HUES6 (cell line): Measurements from ENCODE around the gene PHF24.

Source experiments
- H3K27ac ChIP-seq: 2 replicates; pipeline ENCODE4 v1.7.0; 2013; ENCODE audit warnings: low read depth, mild to moderate bottlenecking, low read length, inconsistent platforms
- H3K27me3 ChIP-seq: 2 replicates; pipeline ENCODE4 v1.6.1; 2013; ENCODE audit warnings: low read length; ENCODE audit not compliant: control insufficient read depth, insufficient read depth
- H3K36me3 ChIP-seq: 2 replicates; pipeline ENCODE4 v1.6.1; 2013; ENCODE audit warnings: low read length; ENCODE audit not compliant: control insufficient read depth, insufficient read depth
- H3K4me1 ChIP-seq: 2 replicates; pipeline ENCODE4 v1.6.1; 2013; ENCODE audit warnings: low read length; ENCODE audit not compliant: control insufficient read depth, insufficient read depth
- H3K4me3 ChIP-seq: 2 replicates; pipeline ENCODE4 v1.5.1; 2013; ENCODE audit warnings: low read depth, low read length
- H3K9ac ChIP-seq: one replicate; pipeline ENCODE4 v1.6.1; 2013; ENCODE audit warnings: mild to moderate bottlenecking, low read length
- H3K9me3 ChIP-seq: 2 replicates; pipeline ENCODE4 v1.6.1; 2013; ENCODE audit warnings: low read depth, low read length; ENCODE audit not compliant: control insufficient read depth, insufficient read depth

Gene PHF24

GRCh38 chr9:34992376-34992951, 34.4 kb downstream of the PHF24 start:
- Histone ChIP-seq H3K27me3 (no peaks in the 10 kb centered on the region), H3K9ac (peak overlapping the region; percentile 83), H3K27ac (peak overlapping the region; percentile 88), H3K4me1 (peaks cover 60% of the 10 kb centered on the region), H3K36me3 (peaks cover 30% of the 10 kb centered on the region), H3K9me3 (no peaks in the 10 kb centered on the region), H3K4me3 (peak overlapping the region; percentile 42)

GRCh38 chr9:34993502-34994259, 35.6 kb downstream of the PHF24 start:
- H3K27ac ChIP-seq: peak overlapping the region; percentile 88

GRCh38 chr9:34994260-34994899, 36.3 kb downstream of the PHF24 start:
- peak overlapping the region; percentile 83 for H3K9ac ChIP-seq
- H3K27me3 ChIP-seq: no peaks in the 10 kb centered on the region
- H3K36me3 ChIP-seq: peaks cover 36% of the 10 kb centered on the region
- peak overlapping the region; percentile 88; the same call in 1 of the 2 replicates for H3K27ac ChIP-seq
- H3K4me3 ChIP-seq: peak overlapping the region; percentile 25; the same call in 1 of the 2 replicates
- peaks cover 61% of the 10 kb centered on the region for H3K4me1 ChIP-seq
- H3K9me3 ChIP-seq: no peaks in the 10 kb centered on the region

More at GRCh38 chr9:34993502-34994259, 35.6 kb downstream of the PHF24 start:
- peak overlapping the region; percentile 25; the same call in 1 of the 2 replicates for H3K4me3 ChIP-seq
- H3K27me3 ChIP-seq: no peaks in the 10 kb centered on the region
- peak overlapping the region; percentile 83 for H3K9ac ChIP-seq
- peaks cover 36% of the 10 kb centered on the region for H3K36me3 ChIP-seq
- no peaks in the 10 kb centered on the region for H3K9me3 ChIP-seq
- peaks cover 61% of the 10 kb centered on the region for H3K4me1 ChIP-seq

- peaks cover 36% of the 10 kb centered on the region for H3K36me3 ChIP-seq
- H3K27me3 ChIP-seq: no peaks in the 10 kb centered on the region
- H3K4me3 ChIP-seq: no peak overlapping the region; the same call in 1 of the 2 replicates
- H3K9ac ChIP-seq: peak overlapping the region; percentile 10
- H3K9me3 ChIP-seq: no peaks in the 10 kb centered on the region
- no peak overlapping the region; the same call in 1 of the 2 replicates for H3K27ac ChIP-seq
- H3K4me1 ChIP-seq: peaks cover 64% of the 10 kb centered on the region
Observed at GRCh38 chr9:34994900-34995669, 37.0 kb downstream of the PHF24 start.

GRCh38 chr9:34995670-34996060, 37.6 kb downstream of the PHF24 start:
- Histone ChIP-seq H3K27me3 (no peaks in the 10 kb centered on the region), H3K27ac (no peak overlapping the region), H3K36me3 (peaks cover 36% of the 10 kb centered on the region), H3K9me3 (no peaks in the 10 kb centered on the region), H3K4me3 (no peak overlapping the region), H3K9ac (no peak overlapping the region), H3K4me1 (peaks cover 62% of the 10 kb centered on the region)

GRCh38 chr9:34996181-34996904, 38.3 kb downstream of the PHF24 start:
- Histone ChIP-seq H3K9me3 (no peaks in the 10 kb centered on the region), H3K9ac (no peak overlapping the region), H3K27me3 (no peaks in the 10 kb centered on the region), H3K4me1 (peaks cover 62% of the 10 kb centered on the region), H3K27ac (no peak overlapping the region), H3K4me3 (no peak overlapping the region), H3K36me3 (peaks cover 36% of the 10 kb centered on the region)

GRCh38 chr9:34996905-34997279, 38.8 kb downstream of the PHF24 start:
- peaks cover 63% of the 10 kb centered on the region for H3K4me1 ChIP-seq
- H3K36me3 ChIP-seq: peaks cover 36% of the 10 kb centered on the region
- H3K27ac ChIP-seq: no peak overlapping the region
- H3K9me3 ChIP-seq: no peaks in the 10 kb centered on the region
- H3K9ac ChIP-seq: no peak overlapping the region
- no peak overlapping the region for H3K4me3 ChIP-seq
- no peaks in the 10 kb centered on the region for H3K27me3 ChIP-seq

GRCh38 chr9:34997379-34997781, 39.3 kb downstream of the PHF24 start:
- Histone ChIP-seq H3K9me3 (no peaks in the 10 kb centered on the region), H3K27ac (no peak overlapping the region), H3K4me1 (peaks cover 63% of the 10 kb centered on the region), H3K4me3 (no peak overlapping the region), H3K9ac (no peak overlapping the region), H3K36me3 (peaks cover 36% of the 10 kb centered on the region), H3K27me3 (no peaks in the 10 kb centered on the region)

GRCh38 chr9:34998266-34998665, 40.2 kb downstream of the PHF24 start:
- no peaks in the 10 kb centered on the region for H3K27me3 ChIP-seq
- H3K4me1 ChIP-seq: peaks cover 63% of the 10 kb centered on the region
- H3K36me3 ChIP-seq: peaks cover 36% of the 10 kb centered on the region
- H3K9me3 ChIP-seq: no peaks in the 10 kb centered on the region
- no peak overlapping the region for H3K9ac ChIP-seq
- H3K4me3 ChIP-seq: no peak overlapping the region
- H3K27ac ChIP-seq: no peak overlapping the region

GRCh38 chr9:34999576-34999975, 41.5 kb downstream of the PHF24 start:
- peaks cover 50% of the 10 kb centered on the region for H3K4me1 ChIP-seq
- H3K36me3 ChIP-seq: peaks cover 35% of the 10 kb centered on the region
- no peak overlapping the region for H3K4me3 ChIP-seq
- H3K9me3 ChIP-seq: no peaks in the 10 kb centered on the region
- no peaks in the 10 kb centered on the region for H3K27me3 ChIP-seq
- H3K27ac ChIP-seq: no peak overlapping the region
- no peak overlapping the region for H3K9ac ChIP-seq
